ENCODE data around the gene OGDH. TPM values are rescaled to one million over a fixed set of nuclear protein-coding genes. Genes with fewer than 3 reads are reported as not detected.

Gene OGDH
- polyA plus RNA-seq, 3 donors = 79.3 to 97.5 (median 91.4) TPM

GRCh38 chr7:44664780-44665461, 58.5 kb downstream of the OGDH start:
- DNase-seq (ENCODE audit: low read depth in 3 of 3, low spot score in 2 of 3) = no peak

DNA sequence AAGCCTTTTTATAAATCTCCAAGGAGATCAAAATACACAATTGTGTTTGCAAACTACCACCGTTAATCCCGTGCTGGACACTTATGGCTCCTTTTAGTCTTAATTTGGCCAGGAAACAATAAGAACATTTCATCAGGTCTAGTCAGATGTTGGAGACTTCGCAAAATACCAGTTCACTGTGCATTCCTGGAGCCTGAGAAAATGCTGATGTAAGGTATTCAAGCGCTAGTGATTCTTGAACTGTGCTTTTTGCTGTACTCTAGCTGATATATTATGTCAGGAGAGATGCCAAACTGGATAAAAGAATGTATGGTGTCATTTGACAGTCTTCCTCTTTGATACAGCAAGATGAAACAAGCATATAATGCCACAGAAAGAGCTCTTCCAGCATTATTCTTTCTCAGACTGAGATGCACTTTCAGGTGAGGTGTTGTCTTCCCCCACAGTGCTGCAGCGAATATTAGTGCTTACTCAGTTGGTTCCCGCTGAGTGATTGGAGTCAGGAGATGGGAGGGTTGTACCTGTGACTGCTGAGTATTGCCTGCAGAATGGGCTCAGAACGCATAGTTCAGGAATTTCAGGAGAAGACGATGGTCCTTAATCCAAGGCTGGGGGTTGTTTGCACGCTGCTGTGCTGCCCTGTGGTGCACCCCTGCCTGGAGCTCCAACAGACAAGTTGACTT, 59.2 kb downstream of the OGDH start:
- DNase-seq (ENCODE audit: low read depth in 3 of 3, low spot score in 2 of 3) = no peak

GRCh38 chr7:44666566-44666965, 60.1 kb downstream of the OGDH start:
- no peak for DNase-seq (ENCODE audit: low read depth in 3 of 3, low spot score in 2 of 3)

- no peak for DNase-seq (ENCODE audit: low read depth in 3 of 3, low spot score in 2 of 3)
Observed at GRCh38 chr7:44667190-44667589, 60.8 kb downstream of the OGDH start.

GRCh38 chr7:44671069-44671468, 64.6 kb downstream of the OGDH start:
- no peak for DNase-seq (ENCODE audit: low read depth in 3 of 3, low spot score in 2 of 3)

- no peak for DNase-seq (ENCODE audit: low read depth in 3 of 3, low spot score in 2 of 3)
Observed at GRCh38 chr7:44673324-44673723, 66.9 kb downstream of the OGDH start.

DNA sequence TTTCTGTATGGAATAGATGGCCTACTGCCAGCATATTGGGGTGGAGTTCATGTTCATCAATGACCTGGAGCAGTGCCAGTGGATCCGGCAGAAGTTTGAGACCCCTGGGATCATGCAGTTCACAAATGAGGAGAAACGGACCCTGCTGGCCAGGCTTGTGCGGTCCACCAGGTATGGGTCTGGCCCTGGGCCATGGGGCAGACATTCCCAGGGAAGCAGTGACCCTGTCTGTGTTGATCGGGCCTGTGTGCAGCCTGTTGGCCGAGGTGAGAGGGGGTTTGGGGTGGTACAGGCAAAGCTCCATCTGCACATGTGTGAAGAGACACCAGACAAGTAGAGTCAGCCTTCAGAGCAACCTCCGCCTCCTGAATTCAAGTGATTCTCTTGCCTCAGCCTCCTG, 67.3 kb downstream of the OGDH start:
- DNase-seq (ENCODE audit: low read depth in 3 of 3, low spot score in 2 of 3) = no peak

- no peak for DNase-seq (ENCODE audit: low read depth in 3 of 3, low spot score in 2 of 3)
Observed at GRCh38 chr7:44674381-44674780, 68.0 kb downstream of the OGDH start.

DNA sequence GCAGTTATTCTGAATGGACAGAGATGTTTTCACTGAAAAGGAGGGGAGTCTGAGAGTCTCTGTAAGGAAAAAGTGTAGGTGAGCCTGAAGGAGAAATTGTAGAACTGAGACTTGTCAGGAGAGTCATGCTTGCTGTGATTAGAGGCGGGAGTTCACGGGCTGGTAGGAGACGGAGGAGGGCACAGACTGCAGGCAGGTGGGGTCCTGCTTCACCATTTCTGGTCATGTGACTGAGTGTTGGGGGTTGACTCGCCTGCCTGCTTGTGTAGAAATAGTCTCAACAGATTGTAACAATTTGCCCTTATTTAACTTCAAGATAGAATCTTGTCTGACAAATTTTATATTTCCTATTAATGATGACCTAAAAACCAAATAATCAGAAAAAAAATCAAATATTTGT, 70.3 kb downstream of the OGDH start:
- DNase-seq (ENCODE audit: low read depth in 3 of 3, low spot score in 2 of 3) = no peak

DNA sequence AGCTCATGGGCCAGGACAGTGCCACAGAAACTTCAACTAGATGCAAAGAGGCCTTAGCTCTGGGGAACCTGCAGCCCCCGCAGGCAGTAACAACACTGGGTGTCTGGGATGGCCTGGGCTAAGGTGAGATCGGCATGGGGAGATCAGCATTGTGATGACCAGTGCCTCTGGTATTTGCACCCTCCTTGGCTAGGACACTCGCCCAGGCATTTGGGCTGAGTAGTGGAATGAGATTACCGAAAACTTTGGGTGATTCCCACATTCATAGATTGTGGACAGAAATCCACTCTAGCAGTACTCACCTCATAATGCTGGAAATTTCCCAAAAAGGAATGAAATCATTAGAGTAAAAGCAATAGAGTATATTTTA, 71.7 kb downstream of the OGDH start:
- DNase-seq (ENCODE audit: low read depth in 3 of 3, low spot score in 2 of 3) = no peak

GRCh38 chr7:44678471-44679179, 72.2 kb downstream of the OGDH start:
- no peak for DNase-seq (ENCODE audit: low read depth in 3 of 3, low spot score in 2 of 3)

DNA sequence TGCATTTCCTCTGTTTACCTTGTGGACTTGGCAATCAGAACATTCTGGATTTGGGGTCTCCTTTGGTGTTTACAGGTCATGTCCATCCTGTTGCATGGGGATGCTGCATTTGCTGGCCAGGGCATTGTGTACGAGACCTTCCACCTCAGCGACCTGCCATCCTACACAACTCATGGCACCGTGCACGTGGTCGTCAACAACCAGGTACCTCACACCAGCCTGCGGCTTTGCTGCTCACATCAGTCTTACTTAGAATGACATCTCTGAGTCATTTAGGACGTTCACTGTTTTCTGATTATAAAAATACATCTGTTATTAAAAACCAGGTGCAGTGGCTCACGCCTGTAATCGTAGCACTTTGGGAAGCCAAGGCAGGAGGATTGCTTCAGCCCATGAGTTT, 75.2 kb downstream of the OGDH start:
- DNase-seq (ENCODE audit: low read depth in 3 of 3, low spot score in 2 of 3) = no peak

GRCh38 chr7:44685723-44686122, 79.3 kb downstream of the OGDH start:
- no peak for DNase-seq (ENCODE audit: low read depth in 3 of 3, low spot score in 2 of 3)

- no peak for DNase-seq (ENCODE audit: low read depth in 3 of 3, low spot score in 2 of 3)
Observed at GRCh38 chr7:44689427-44689826, 83.0 kb downstream of the OGDH start.

DNA sequence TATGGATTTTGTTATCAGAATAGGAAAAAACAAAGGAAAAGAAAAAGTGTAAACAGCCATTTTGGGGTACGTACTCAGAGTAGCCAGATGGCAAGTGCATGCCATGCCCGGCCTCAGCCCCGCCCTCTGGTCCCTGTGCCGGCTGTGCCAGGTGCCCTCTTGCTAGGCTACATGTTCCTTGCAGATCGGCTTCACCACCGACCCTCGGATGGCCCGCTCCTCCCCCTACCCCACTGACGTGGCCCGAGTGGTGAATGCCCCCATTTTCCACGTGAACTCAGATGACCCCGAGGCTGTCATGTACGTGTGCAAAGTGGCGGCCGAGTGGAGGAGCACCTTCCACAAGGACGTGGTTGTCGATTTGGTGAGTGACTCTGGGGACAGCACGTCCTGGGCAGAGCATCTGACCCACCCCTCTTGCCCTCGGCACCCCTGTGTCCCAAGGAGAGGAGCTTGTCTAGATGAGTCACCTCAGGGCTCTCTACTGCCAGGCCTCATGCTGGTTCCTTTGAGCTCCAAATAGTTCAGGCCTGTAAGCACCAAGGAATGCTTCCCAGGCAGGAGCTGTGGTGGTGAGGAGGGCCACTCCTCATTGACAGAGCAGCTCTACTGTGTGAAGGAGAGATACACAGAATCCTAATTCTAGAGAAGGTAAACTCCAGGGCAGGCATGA, 87.3 kb downstream of the OGDH start:
- no peak for DNase-seq (ENCODE audit: low read depth in 3 of 3, low spot score in 2 of 3)

DNA sequence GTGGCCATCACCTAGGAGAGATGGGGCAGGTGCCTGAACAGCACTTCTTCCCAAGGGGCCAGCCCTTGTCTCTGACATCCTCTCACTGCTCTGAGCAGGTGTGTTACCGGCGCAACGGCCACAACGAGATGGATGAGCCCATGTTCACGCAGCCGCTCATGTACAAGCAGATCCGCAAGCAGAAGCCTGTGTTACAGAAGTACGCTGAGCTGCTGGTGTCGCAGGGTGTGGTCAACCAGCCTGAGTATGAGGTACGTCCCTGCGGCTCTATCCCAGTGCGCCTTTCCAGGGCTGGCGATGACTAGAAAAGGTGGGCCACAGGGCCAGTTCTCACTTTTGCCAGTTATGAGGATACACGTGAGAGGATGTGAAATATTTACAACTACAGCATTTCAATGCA, 87.9 kb downstream of the OGDH start:
- no peak for DNase-seq (ENCODE audit: low read depth in 3 of 3, low spot score in 2 of 3)

GRCh38 chr7:44694766-44695165, 88.3 kb downstream of the OGDH start:
- no peak for DNase-seq (ENCODE audit: low read depth in 3 of 3, low spot score in 2 of 3)

DNA sequence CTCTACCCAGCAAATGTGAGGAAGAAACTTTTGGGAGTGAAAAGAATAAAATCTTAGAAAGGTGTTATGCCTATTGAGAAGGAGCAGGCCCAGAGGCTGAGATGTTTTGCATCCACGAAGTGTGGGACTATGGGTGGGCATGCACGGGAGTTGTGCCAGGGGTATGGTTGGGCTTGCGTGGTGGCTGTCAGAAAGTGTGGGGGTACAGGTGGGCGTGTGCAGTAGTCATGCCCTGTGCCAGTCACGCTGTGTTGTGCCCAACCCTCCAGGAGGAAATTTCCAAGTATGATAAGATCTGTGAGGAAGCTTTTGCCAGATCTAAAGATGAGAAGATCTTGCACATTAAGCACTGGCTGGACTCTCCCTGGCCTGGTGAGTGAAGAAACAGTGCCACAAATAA, 89.3 kb downstream of the OGDH start:
- DNase-seq (ENCODE audit: low read depth in 3 of 3, low spot score in 2 of 3) = no peak

DNA sequence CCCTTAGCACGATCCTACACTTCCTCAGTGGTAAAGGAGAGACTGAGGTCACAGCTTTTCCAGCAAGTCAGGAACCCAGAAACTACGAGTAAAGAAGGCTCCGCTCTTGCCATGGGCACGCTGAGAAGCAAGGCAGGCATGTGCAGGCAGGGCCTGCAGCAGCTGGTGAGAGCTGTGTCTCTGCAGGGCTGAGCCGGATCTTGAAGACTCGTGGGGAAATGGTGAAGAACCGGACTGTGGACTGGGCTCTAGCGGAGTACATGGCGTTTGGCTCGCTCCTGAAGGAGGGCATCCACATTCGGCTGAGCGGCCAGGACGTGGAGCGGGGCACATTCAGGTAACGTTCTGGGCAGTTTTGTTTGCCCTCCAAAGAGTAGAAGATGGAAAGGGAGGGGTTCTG, 90.3 kb downstream of the OGDH start:
- DNase-seq (ENCODE audit: low read depth in 3 of 3, low spot score in 2 of 3) = no peak

GRCh38 chr7:44697136-44698045, 91.0 kb downstream of the OGDH start:
- no peak for DNase-seq (ENCODE audit: low read depth in 3 of 3, low spot score in 2 of 3)
